ENCODE results near the gene CD244.

- TF ChIP-seq CTCF (IDR thresholded peaks at IDR 0.05; ENCODE audit: poor library complexity, severe bottlenecking) (no peak), POLR2AphosphoS5 (IDR thresholded peaks at IDR 0.05) (no peak), RAD21 (conservative IDR thresholded peaks at IDR 0.05) (no peak), EZH2 (IDR thresholded peaks at IDR 0.05; ENCODE audit: borderline replicate concordance, insufficient read depth, low read length, poor library complexity, severe bottlenecking) (no peak), REST (IDR thresholded peaks at IDR 0.05; ENCODE audit: borderline replicate concordance) (no peak), TAF1 (IDR thresholded peaks at IDR 0.05; ENCODE audit: low read depth) (no peak), EP300 (conservative IDR thresholded peaks at IDR 0.05; ENCODE audit: poor library complexity, severe bottlenecking) (no peak)
Observed at GRCh38 chr1:160807738-160808137, 54.9 kb downstream of the CD244 start.

All from neural cell (in vitro differentiated cells).